GM19351 (cell line): ENCODE measurements around the gene P3R3URF.
A peak's percentile ranks its signal among the peaks of the same experiment; 100 is the strongest.
"Not testable (repeated sequence)": the region's sequence is repeated elsewhere in the genome, so short reads cannot be mapped to it uniquely, and the experiment has no call there.

ENCODE experiments used
- ATAC-seq: cut with Tn5 transposase; IDR thresholded peaks from one replicate; pipeline ENCODE4 v1.9.1; 2021; ENCODE audit warnings: mild to moderate bottlenecking, moderate library complexity; ENCODE audit not compliant: unreplicated experiment

Gene P3R3URF

GRCh38 chr1:46176211-46176865 is at the start of gene P3R3URF:
P3R3URF (minus strand) TSS chr1:46176488; CDS start chr1:46176471, 17 bp downstream.
- ATAC-seq = no peak

- ATAC-seq = no peak
Measured at GRCh38 chr1:46224966-46225365, 48.7 kb upstream of the P3R3URF start.

- peak; percentile 95 for ATAC-seq
Measured at GRCh38 chr1:46223472-46223943, 47.2 kb upstream of the P3R3URF start.

- not testable (repeated sequence) for ATAC-seq
Measured at GRCh38 chr1:46223055-46223454, 46.8 kb upstream of the P3R3URF start.

- ATAC-seq = no peak
Measured at GRCh38 chr1:46221749-46222148, 45.5 kb upstream of the P3R3URF start.

GRCh38 chr1:46220808-46221207 is 44.5 kb upstream of the P3R3URF start:
- no peak for ATAC-seq

- no peak for ATAC-seq
Measured at GRCh38 chr1:46219551-46220520, 43.5 kb upstream of the P3R3URF start.

GRCh38 chr1:46218443-46218842 is 42.2 kb upstream of the P3R3URF start:
- no peak for ATAC-seq

GRCh38 chr1:46215504-46215903 is 39.2 kb upstream of the P3R3URF start:
- ATAC-seq = no peak

- ATAC-seq = no peak
Measured at GRCh38 chr1:46211051-46211450, 34.8 kb upstream of the P3R3URF start.

GRCh38 chr1:46210561-46210960 is 34.3 kb upstream of the P3R3URF start:
- no peak for ATAC-seq

- no peak for ATAC-seq
Measured at GRCh38 chr1:46206399-46206798, 30.1 kb upstream of the P3R3URF start.

GRCh38 chr1:46205791-46206190 is 29.5 kb upstream of the P3R3URF start:
- ATAC-seq = no peak

- no peak for ATAC-seq
Measured at GRCh38 chr1:46205141-46205540, 28.9 kb upstream of the P3R3URF start.

- ATAC-seq = no peak
Measured at GRCh38 chr1:46204406-46204742, 28.1 kb upstream of the P3R3URF start.

GRCh38 chr1:46203738-46204405 is 27.6 kb upstream of the P3R3URF start:
- no peak for ATAC-seq

GRCh38 chr1:46199233-46199749 is 23.0 kb upstream of the P3R3URF start:
- no peak for ATAC-seq

- ATAC-seq = peak; percentile 93
Measured at GRCh38 chr1:46197964-46198811, 21.9 kb upstream of the P3R3URF start, which contains the start of gene POMGNT1. POMGNT1 (minus strand) TSS chr1:46198434; CDS start chr1:46197821, 613 bp downstream.

GRCh38 chr1:46197560-46197963 is 21.3 kb upstream of the P3R3URF start:
- ATAC-seq = no peak

GRCh38 chr1:46196609-46197008 is 20.3 kb upstream of the P3R3URF start:
- no peak for ATAC-seq
